ENCODE data around the gene ZNF74.

Gene ZNF74

DNA sequence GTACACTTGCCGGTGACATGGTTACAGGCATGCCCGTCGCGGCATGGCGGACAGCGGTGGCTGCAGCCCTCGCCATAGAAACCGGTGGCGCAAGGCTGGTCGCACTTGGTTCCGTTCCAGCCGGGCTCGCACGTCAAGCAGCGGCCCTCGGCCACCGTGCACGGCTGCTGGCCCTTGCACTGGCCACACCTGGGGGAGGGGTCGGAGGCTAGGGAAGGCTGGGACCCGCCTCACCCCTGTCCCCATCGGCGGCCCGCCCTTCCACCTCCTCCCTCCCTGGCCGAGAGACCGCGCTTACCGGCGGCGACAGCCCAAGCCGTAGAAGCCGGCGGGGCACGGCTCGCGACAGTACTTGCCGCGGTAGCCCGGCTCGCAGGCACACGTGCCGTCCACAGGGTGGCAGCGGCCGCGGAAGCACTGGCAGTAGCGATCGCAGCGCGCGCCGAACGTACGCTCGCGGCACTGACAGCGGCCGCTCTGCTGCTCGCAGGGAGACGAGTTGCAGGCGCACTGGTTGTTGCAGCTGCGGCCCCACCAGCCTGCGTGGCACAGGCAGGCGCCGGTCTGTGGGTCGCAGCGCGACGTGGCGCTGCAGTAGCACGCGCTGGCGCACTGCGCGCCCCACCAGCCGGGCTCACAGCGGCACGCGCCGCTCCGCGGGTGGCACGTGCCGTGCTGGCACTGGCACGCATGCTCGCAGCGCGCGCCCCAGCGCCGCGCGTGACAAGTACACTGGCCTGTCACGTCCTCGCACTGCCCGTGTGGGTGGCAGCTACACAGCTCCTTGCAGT, 37.0 kb downstream of the ZNF74 start:
- peak in 2 of 3 donors; percentile 42 to 55 for DNase-seq (ENCODE audit: low read depth in 2 of 3, low spot score in 1 of 3)

DNA sequence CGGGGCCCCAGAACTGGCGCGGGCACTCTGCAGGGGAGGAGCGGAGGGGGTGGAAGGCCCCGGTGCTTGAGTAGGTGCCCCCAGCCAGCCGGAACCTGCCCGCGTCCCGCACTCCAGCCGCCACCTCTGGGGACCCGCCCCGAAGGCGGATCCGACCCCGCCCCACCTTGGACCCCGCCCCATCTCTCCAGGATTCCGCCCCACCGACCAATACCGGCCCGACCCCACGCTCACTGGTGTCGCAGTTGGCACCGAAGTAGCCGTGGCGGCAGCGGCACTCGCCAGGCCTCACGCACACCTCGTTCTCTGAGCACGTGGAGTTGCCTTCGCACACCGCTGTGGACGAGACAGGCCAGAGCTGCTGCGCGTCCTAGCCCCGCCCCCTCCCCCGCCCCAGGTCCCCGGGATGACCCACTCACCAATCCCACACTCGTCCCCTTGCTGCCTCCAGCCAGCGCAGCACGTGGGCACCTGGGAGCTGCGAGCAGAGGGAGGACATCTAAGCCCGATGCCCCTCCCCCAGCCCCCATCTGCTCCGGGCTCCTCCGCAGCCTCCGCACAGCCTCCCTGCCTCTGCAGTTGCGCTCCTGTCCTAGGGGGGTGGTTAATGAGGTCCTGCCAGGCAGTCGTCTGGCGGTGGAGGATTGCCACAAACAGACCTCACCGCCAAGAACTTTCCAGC, 37.7 kb downstream of the ZNF74 start:
- no peak for DNase-seq (ENCODE audit: low read depth in 2 of 3, low spot score in 1 of 3)

DNA sequence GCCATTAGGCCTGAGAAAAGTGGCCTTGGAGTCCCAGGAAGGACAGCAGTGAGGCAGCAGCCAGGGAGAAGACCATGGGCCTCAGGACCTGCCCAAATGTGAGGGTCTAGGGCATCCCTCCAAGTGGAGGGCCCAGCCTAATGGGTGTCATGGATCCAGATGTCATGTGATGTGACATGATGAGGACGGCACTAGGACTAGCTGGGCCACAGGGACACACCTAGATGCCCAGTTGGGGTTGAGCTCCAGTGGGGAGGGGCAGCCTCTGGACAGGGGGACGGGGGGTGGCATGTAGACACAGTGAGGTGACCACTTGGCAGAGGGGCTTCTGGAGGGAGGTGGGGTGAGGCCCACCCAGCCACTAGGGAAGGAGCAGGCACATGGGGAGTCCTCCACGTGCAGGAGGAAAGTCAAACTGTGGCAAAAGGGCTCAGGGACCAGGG, 38.3 kb downstream of the ZNF74 start:
- no peak for DNase-seq (ENCODE audit: low read depth in 2 of 3, low spot score in 1 of 3)

DNA sequence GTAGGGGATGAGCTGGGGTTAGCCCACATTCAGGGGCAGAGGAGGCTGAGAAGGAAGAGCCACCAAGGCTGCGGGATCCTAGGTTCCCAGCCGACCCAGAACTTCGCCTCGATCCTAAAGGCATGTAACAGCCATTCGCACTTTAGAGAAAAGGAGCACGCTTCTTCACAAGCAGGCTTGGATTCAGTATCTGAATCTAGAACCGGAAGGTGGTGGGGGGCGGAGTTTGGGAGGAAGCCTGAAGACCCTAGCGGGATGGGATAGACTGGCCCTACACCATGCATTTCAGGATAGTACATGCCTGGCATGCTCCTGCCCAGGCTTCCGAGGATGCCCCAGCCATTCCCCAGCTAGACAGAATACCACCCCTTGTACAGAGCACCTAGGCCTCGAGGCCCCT, 39.2 kb downstream of the ZNF74 start:
- no peak for DNase-seq (ENCODE audit: low read depth in 2 of 3, low spot score in 1 of 3)

DNA sequence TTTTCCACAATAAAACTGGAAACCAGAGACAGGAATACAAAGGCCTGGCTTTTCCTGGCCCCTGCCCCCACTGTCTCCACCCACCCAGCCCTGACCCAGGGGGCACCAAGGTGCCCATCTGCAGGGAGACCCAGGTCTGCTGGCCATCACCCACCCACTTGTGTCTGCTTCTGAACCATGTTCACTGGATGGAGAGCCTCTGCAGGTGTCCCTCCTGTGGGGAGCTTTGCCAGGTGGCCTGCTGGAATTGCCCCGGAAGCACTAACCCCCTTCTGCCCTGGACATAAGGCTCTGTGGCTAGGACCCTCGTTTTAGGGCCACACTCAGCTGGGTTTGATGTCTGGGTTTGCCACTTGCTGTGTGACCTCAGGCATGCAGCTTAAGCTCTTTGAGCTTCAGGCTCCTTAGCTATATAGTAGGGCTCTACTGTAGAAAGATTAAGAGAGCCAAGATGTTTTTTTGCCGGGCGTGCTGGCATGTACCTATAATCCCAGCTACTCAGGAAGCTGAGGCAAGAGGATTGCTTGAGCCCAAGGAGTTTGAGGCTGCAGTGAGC, 39.8 kb downstream of the ZNF74 start:
- no peak for DNase-seq (ENCODE audit: low read depth in 2 of 3, low spot score in 1 of 3)

DNA sequence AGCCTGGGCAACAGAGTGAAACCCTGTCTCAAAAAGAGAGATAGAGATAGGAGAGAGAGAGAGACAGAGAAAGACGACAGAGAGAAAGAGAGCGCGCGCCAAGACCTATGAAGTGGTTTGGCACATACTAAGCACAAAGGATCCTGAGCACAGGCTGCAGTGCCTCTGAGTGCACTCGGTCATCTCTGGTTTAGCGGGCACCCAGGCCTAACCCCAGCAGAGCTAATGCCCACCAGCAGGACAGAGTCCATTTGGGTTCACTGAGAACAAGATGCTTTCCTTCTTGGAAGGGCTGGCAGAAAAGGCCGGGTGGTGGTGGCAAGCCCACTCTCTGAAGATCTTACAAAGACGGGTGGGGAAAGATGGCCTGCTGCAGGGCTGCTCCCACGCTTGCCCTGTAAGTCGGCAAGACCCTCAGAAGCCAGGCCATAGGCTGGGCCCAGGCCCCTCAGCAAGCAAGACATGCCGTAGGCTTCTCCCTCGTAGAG, 40.4 kb downstream of the ZNF74 start:
- DNase-seq (ENCODE audit: low read depth in 2 of 3, low spot score in 1 of 3): no peak

DNA sequence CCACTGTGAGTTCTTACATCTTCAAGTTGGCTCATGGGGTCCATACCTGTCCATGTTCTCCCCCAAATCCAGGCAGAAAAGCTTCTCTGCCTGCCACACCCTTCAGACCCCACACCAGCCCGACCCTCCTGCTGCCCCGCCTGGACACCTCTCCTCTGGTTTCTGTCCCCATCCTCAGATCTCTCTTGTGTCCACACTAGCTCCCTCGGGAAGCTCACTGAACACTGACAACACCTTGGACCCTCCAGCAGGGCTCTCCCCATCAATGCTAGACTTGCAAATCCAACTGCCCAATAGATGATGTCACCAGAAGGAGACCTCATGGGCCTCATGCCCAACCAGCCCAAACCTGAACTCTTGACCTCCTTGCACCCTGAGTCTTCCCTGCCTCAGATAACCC, 40.8 kb downstream of the ZNF74 start:
- no peak for DNase-seq (ENCODE audit: low read depth in 2 of 3, low spot score in 1 of 3)

DNA sequence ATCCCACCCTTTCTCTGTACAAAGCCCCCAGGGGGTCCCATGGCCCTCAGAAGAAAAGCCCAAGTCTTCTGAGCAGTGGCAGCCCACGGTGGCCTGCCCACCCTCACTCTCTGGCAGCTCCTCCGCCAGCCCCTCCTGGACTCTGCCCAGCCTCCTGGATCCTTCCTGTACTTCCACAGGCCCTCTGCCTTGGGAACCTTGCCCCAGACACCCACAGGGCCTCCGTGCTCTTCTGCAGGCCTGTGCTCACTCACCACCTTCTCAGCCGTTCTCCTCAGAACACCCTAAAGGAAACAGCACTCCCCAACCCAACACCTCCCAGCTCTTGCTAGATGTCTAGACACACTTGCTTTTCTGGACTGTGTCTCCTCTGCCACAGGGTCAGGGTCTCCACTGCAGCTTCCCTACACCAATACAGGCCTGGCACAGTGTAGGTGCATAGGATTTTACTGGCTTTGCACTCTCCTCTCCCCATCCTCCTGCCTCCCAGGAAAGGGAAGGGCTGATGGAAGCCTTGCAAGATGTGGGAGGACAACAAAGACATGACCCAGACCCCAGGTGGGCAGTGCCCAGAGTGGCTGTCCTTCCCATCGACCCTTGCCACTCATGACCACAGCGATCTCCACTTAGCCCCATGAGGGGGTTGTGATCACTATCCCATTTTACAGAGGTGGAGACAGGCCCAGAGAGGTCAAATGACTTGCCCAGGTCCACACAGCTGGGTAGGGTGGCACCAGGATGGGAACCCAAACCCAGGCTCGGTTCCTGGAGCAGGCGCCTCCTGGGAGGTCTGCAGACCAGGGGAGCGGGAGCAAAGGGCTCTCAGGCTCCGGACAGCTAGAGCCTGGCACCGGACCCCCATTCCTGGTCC, 41.7 kb downstream of the ZNF74 start:
- no peak for DNase-seq (ENCODE audit: low read depth in 2 of 3, low spot score in 1 of 3)

DNA sequence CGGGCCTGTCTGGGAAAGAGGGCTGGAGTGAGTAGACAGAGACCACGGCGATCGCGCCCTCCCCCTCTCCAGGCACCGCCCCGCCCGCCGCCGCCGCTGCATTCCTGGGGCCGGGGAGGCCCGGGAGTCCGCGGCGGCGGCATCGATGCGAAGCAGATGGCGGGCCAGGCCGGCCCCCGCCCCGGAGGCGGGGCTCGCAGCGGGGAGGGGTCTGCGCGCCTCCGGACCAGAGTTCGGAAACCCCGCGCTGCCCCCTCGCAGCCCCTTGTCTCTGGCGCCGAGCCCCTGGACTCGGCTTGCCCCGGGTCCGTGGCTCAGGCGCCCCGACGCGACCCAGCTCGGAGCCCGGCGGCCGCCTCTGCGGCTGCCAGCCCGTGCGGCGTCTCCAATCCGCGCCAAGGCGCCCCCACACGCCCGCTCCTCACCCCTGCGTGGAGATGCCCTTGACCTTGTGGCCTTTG, 42.4 kb downstream of the ZNF74 start:
- DNase-seq (ENCODE audit: low read depth in 2 of 3, low spot score in 1 of 3): no peak

DNA sequence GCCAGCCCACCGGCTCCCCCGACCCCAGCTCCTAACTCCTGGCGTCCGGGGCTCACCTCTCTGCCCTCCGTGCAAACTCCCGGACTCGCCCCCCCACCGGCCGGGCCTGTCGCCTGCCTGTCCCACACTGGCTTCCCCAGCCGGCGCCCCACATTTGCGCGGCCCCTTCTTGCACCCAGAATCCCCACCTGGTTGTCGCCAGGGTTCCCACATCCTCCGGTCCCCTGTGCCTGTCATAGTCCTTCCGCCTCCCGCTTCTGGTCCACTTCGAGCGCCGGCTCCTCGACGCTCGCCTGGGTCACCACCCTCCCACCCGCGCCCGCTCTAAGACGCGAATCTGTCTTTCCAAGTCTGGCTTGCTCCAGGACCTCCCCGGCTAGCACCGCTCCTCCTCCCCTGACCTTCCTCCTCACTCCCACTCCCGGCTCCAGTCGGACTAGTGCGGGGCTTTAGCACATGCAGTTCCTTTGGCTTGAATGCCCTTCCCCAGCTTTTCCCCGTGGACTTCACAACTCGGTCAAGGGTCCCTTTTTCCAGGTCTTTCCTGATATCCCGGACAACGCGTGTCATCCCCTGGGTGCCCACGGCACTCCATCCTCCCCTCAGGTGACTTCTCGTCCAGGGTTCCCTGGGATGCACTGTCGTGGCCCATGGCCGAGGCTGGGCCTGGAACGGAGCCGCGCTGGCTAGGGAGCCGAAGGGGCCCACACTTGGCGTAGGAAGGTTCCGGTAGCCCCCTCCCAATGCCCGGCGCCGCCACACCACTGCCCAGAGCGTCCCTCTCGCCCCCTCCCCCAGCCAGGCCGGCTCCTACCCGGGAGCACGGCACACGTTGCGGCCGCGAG, 43.0 kb downstream of the ZNF74 start:
- no peak for DNase-seq (ENCODE audit: low read depth in 2 of 3, low spot score in 1 of 3)

DNA sequence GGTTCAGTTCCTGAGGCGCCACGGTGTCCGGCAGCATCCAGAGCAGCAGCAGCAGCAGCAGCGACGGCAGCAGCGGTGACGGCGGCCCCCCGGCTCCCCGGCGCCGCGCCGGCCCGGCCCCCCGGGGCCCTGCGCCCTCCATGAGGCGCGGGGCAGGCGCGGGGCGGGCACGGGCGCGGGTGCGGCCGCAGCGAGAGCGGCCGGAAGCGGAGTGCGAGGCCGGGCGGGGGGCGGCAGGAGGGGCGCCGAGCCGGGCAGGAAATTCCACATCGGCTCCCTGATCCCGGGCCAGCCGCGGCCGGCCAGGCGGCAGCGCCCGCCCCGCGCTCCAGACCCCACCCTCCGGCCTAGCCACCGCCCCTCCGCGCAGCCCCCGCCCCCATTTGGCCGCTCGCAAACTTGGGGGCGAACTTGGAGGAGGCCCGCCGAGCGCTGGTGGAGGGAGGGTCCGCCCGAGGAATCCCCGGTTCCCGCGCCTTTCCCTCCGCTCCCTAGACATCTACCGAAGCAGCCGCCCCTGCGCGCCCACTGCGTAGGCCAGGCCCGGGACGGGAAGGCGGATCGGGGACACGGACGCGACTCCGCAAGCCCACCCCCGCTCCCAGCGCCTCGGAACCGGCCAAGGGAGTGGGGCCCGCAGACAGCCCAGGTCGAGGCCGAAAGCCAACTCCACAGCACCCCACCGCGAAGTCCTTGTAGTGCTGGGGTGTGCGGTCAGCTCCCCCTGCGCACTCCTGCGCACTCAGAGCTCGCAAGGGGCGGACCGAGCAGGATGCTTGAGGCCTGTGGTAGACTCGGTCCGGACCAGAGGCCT, 43.9 kb downstream of the ZNF74 start, which contains the start of gene SCARF2:
TSS of gene SCARF2 (minus strand) at position 213 of the 814 bp plus-strand sequence. CDS start at position 142, 71 bp downstream.
- no peak for DNase-seq (ENCODE audit: low read depth in 2 of 3, low spot score in 1 of 3)

DNA sequence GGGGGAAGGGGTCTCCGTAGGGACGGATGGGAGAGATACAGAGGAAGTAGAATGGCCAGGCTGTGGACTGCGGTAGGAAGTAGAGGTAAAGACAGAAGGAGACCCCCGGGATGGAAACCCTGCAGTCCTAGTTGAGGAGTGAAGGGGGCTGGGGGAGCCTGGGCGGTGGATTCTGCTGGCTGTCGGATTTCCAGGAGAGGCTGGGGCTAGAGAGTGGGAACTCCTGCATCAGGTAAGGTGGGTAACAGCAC, 44.4 kb downstream of the ZNF74 start:
- no peak for DNase-seq (ENCODE audit: low read depth in 2 of 3, low spot score in 1 of 3)

DNA sequence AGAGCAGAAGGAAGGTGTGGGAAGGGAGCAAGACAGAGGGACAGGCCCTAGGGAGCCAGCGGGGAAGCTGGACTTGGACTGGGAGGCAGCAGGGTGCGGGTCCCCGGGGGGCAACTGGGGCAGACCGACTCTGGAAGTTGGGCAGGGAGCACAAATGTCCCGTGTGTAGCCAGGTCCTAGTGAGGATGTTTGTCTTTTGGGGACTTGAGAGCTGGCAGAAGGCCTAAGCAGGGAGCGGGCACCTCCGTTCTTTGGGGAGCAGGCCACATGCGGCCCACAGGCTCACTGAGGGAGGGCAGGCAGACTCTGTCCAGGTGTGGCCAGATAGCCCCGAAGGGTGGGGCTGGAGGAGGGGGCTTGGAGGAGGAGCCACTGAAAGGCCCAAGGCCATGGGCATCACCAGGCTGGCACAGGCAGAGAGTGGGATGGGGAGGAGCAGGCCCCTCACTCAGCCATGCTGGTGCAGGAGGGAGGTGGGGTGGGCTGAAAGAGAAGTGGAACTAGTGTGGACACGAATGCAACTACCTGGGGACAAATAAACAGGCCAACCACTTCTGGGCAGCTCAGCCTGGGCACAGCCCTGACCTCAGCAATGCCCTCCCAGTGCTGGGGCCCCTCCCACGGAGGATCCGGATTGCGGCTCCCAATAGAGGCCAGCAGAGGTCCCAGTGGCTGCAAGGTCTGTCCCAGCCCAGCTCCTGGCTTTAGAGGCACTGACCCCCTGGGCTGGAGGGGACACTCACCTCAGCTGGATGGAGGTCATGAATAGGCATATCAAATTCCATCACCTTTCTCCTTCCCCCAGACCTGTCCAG, 44.9 kb downstream of the ZNF74 start:
- no peak for DNase-seq (ENCODE audit: low read depth in 2 of 3, low spot score in 1 of 3)

DNA sequence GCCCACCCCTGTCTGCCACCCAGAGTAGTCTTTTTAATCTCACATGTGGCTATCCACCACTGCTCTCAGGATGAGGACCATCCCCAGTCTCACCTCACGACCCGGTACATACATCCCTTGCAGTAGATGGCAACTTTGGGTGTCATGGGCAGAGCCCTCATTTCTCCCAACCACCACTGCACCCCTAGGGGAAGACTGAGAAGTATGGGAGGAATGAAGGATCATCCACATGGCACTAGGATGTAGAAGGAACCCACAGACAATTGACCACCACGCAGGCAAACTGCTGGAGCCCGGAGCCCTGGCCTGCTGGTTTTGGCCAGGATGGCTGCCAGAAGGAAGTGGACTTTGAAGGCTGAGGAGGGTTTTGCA, 45.6 kb downstream of the ZNF74 start:
- no peak for DNase-seq (ENCODE audit: low read depth in 2 of 3, low spot score in 1 of 3)

DNA sequence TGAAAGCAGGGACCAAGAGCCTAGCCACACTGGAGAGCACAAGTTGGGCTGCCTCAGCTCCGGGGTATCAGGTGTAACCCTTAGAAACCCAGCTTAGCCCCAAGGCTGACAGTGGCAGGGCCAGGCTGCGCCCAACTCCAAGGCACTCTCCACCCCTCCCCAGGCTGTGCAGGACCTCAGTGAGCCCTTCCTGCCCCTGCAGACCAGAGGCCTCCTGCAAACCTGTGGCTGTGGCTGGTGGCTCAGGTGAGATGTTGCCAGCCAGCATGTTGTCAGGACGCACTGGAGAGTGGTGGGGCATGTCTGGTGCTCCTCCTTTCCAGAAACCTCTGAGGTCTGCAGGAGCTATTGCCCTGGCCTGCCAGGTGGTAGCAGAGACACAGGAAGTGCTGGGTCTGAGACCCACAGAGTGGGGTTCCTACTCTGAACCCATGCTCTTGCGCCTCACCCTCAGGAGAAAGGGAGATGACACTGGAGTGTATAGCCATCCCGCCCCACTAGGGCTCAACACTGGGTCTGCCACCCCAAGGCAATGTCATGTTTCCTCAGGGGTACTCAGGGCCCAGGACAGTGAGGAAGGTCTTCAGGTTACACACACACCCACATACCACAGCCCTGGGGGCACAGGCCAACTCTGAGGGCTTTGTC, 46.1 kb downstream of the ZNF74 start:
- no peak for DNase-seq (ENCODE audit: low read depth in 2 of 3, low spot score in 1 of 3)

DNA sequence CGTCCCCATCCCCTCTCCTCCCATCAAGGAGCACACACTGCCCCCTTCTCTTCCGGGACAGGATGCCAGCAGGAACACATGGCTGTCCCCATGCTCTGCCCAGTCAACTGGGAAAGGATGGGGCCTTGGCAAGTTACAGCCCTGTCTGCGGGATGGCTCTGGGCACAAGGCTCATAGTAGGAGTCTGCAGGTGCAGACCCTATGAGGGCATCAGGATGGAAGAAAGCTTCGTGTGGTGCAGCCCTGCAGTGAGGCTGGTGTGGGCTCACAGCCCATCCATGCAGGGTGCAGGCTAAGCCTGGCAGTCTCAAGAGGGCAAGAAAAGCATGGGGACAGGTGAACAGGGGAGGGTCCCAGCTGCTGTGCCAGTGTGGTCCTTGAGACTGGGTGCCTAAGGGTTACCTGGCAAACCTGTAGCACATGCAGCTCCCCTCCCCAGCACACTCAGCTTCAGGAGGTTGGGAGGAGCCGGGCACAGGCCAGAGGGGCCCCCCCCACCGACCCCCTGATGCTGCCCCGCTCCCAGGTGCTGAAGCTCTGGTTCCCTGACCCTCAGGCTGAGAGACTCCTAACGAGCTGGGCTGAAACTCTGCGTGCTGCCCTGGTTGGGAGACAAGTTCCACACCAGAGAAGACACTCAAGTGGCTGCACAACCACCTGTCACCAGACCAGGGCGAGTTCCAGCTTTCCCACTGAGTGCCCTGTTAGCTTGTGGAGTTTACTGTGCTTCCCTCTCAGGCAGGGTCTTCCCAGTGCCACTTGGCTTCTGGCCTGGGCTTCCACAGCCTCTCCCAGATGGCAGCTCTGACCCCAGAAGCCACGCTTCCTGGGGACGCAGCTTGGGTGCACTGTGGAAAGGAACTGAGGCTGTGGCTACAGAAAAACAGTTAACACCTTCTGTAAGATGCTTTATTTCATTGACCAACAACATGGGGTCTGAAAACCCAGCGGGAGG, 47.0 kb downstream of the ZNF74 start:
- DNase-seq (ENCODE audit: low read depth in 2 of 3, low spot score in 1 of 3): no peak
